Transverse colon (tissue), 4 donors: ENCODE results near the gene CDR2.

ENCODE experiments used
- POLR2A ChIP-seq: fragments of 450-650 bp; IDR thresholded peaks from one replicate; pipeline ENCODE4 v1.6.1; 2016; ENCODE audit warnings: antibody characterized with exemption, mild to moderate bottlenecking, moderate library complexity
- POLR2AphosphoS5 ChIP-seq, 3 donors: sonication (generic); formaldehyde crosslinking; IDR thresholded peaks; one replicate each; pipeline ENCODE4 v1.6.1; 2016; ENCODE audit warnings: antibody characterized with exemption in 3 of 3
- TF ChIP-seq, protein P1 (sequence below), 5 experiments: fragments of 200-600 bp in 3 of 5; fragments of 450-650 bp in 2 of 5; sonication (generic) in 3 of 5; IDR thresholded peaks; 1 replicate in 2 of 5; 2 replicates in 3 of 5; pipeline ENCODE4 v1.5.1; 2016 to 2017; ENCODE audit warnings: antibody characterized with exemption in 5 of 5, inconsistent platforms in 3 of 5, mild to moderate bottlenecking in 2 of 5, moderate library complexity in 1 of 5

DNA sequence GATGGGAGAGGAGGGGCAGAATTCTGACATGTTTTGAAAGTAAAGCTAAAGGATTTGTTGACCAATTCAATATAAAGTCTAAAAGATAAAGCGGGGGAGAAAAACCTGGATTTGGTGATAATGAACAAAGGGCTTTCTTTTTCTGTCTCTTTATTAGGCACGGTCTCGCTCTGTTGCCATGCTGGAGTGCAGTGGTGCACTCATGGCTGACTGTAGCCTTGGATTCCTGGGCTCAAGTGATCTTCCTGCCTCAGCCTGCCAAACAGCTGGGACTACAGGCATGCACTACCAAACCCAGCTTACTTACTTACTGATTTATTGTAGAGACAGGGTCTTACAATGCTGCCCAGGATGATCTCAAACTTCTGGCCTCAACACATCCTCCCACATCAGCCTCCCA, 7.5 kb downstream of the CDR2 start:
- TF ChIP-seq, protein P1, sequence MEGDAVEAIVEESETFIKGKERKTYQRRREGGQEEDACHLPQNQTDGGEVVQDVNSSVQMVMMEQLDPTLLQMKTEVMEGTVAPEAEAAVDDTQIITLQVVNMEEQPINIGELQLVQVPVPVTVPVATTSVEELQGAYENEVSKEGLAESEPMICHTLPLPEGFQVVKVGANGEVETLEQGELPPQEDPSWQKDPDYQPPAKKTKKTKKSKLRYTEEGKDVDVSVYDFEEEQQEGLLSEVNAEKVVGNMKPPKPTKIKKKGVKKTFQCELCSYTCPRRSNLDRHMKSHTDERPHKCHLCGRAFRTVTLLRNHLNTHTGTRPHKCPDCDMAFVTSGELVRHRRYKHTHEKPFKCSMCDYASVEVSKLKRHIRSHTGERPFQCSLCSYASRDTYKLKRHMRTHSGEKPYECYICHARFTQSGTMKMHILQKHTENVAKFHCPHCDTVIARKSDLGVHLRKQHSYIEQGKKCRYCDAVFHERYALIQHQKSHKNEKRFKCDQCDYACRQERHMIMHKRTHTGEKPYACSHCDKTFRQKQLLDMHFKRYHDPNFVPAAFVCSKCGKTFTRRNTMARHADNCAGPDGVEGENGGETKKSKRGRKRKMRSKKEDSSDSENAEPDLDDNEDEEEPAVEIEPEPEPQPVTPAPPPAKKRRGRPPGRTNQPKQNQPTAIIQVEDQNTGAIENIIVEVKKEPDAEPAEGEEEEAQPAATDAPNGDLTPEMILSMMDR (IDR thresholded peaks at IDR 0.05), result no peak
- TF ChIP-seq POLR2A (no peak), POLR2AphosphoS5 (IDR thresholded peaks at IDR 0.05) (no peak)
